Osteoblast (primary cell): Measurements from ENCODE around the gene SCAMP2. TPM values are rescaled to one million over a fixed set of nuclear protein-coding genes. Genes with fewer than 3 reads are reported as not detected.
A peak's percentile ranks its signal among the peaks of the same experiment; 100 is the strongest.

Experiments
- DNase-seq: peaks from one replicate; pipeline ENCODE4 v3.0.0; 2011; ENCODE audit warnings: low spot score, mixed read lengths; ENCODE audit not compliant: insufficient read length; ENCODE audit errors: missing footprints
- H2AFZ ChIP-seq: 2 replicates; pipeline ENCODE4 v1.6.0; 2011; ENCODE audit warnings: mild to moderate bottlenecking, low read length
- H3K27ac ChIP-seq: 2 replicates; pipeline ENCODE4 v1.5.1; 2011; ENCODE audit warnings: mild to moderate bottlenecking, low read depth, low read length, moderate library complexity
- H3K27me3 ChIP-seq: 2 replicates; pipeline ENCODE4 v1.6.0; 2012; ENCODE audit warnings: mild to moderate bottlenecking, control low read depth, inconsistent platforms, low read length, moderate library complexity; ENCODE audit not compliant: insufficient read depth
- H3K36me3 ChIP-seq: 2 replicates; pipeline ENCODE4 v1.5.1; 2011; ENCODE audit warnings: mild to moderate bottlenecking, low read length, control low read depth, moderate library complexity; ENCODE audit not compliant: insufficient read depth
- H3K4me1 ChIP-seq: 2 replicates; pipeline ENCODE4 v1.5.1; 2011; ENCODE audit warnings: mild to moderate bottlenecking, low read length, control low read depth, moderate library complexity; ENCODE audit not compliant: insufficient read depth
- H3K4me2 ChIP-seq: 2 replicates; pipeline ENCODE4 v1.6.0; 2011; ENCODE audit warnings: mild to moderate bottlenecking, low read length; ENCODE audit not compliant: insufficient read depth
- H3K4me3 ChIP-seq: fragments of 200-600 bp; sonication (generic); 3 replicates; pipeline ENCODE4 v1.5.1; 2012; ENCODE audit warnings: mild to moderate bottlenecking, low read length, inconsistent platforms; ENCODE audit not compliant: insufficient read depth
- H3K79me2 ChIP-seq: 2 replicates; pipeline ENCODE4 v1.6.0; 2012; ENCODE audit warnings: mild to moderate bottlenecking, low read length, control low read depth, inconsistent platforms; ENCODE audit not compliant: insufficient read depth
- H3K9me3 ChIP-seq: 2 replicates; pipeline ENCODE4 v1.5.1; 2011; ENCODE audit warnings: low read depth, low read length, control low read depth
- H4K20me1 ChIP-seq: 2 replicates; pipeline ENCODE4 v1.6.0; 2012; ENCODE audit warnings: mild to moderate bottlenecking, low read length, control low read depth; ENCODE audit not compliant: insufficient read depth
- total RNA-seq: library from RNA; depleted of rRNA; stranded (reverse); fragments of >200 nt; gene quantifications from 2 replicates; pipeline ENCODE4 v1.2.3, GENCODE V29; 2012
- TF ChIP-seq, protein P1 (sequence below): IDR thresholded peaks from 2 replicates; pipeline ENCODE4 v1.5.1; 2011; ENCODE audit warnings: mild to moderate bottlenecking, low read depth, low read length, moderate library complexity; ENCODE audit errors: extremely low read depth

The SCAMP2 gene
- total RNA-seq, 1 donor = 23.9 TPM

DNA sequence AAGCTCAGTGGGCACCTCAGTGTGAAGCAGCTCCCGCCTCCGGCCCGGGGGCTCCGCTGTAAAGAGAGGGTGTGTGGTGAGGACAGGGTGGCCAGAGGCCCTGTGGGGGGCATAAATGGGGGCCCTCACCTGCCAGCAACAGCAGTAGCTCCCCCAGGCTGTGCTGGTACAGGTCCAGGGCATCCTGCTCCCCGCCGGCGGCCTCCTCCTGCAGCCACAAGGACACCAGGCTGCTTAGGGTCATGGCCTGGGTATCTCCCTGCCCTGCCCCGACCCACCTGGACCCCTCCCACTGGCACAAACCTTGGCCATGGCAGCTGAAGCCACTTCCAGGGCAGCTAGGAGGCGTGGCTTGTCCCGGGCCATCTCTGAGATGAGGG lies 35.0 kb downstream of the SCAMP2 start:
- DNase-seq = peak; percentile 72
- peaks cover 3% of the 10 kb centered on the region for H3K36me3 ChIP-seq
- no peaks in the 10 kb centered on the region for H3K27me3 ChIP-seq
- no peak overlapping the region for H2AFZ ChIP-seq
- H3K9me3 ChIP-seq = no peaks in the 10 kb centered on the region
- H3K27ac ChIP-seq = no peak overlapping the region
- H3K79me2 ChIP-seq = peaks cover 9% of the 10 kb centered on the region
- peaks cover 14% of the 10 kb centered on the region for H4K20me1 ChIP-seq
- H3K4me2 ChIP-seq = no peak overlapping the region
- H3K4me3 ChIP-seq = no peak overlapping the region
- TF ChIP-seq, protein P1, sequence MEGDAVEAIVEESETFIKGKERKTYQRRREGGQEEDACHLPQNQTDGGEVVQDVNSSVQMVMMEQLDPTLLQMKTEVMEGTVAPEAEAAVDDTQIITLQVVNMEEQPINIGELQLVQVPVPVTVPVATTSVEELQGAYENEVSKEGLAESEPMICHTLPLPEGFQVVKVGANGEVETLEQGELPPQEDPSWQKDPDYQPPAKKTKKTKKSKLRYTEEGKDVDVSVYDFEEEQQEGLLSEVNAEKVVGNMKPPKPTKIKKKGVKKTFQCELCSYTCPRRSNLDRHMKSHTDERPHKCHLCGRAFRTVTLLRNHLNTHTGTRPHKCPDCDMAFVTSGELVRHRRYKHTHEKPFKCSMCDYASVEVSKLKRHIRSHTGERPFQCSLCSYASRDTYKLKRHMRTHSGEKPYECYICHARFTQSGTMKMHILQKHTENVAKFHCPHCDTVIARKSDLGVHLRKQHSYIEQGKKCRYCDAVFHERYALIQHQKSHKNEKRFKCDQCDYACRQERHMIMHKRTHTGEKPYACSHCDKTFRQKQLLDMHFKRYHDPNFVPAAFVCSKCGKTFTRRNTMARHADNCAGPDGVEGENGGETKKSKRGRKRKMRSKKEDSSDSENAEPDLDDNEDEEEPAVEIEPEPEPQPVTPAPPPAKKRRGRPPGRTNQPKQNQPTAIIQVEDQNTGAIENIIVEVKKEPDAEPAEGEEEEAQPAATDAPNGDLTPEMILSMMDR = no peak
- H3K4me1 ChIP-seq = peaks cover 8% of the 10 kb centered on the region

DNA sequence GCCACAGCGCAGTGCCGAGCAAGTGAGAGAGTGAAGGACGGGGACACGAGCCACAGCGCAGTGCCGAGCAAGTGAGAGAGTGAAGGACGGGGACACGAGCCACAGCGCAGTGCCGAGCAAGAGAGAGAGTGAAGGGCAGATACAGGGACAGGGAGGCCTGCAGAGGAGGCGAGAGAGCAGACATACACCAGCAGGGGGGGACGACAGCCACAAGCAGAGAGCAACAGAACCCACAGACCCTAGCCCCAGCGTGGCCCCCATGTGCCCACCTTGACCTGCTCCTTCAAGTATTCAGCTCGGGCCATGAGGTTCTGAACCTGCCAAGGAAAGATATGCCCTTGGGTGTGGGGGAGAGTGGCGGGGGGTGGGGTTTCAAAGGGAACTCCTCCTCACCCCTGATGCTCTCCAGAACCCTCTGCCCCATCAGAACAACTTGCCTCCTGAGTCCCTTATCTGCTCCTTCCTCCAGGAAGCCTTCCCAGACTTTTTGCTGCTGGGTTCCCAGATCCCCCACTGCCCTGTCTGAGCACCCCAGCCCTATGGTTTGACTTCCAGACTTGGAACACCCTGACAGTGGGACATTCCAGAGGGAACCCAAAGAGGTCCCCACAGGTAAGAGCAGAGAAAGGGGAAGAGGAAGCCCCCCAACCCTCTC lies 35.6 kb downstream of the SCAMP2 start:
- Histone ChIP-seq H2AFZ (no peak overlapping the region), H3K27ac (no peak overlapping the region), H3K4me2 (no peak overlapping the region), H3K79me2 (peaks cover 9% of the 10 kb centered on the region), H3K9me3 (no peaks in the 10 kb centered on the region), H3K4me1 (peaks cover 7% of the 10 kb centered on the region), H4K20me1 (peaks cover 14% of the 10 kb centered on the region), H3K36me3 (peaks cover 3% of the 10 kb centered on the region), H3K4me3 (no peak overlapping the region), H3K27me3 (no peaks in the 10 kb centered on the region)
- peak; percentile 29 for DNase-seq
- TF ChIP-seq, protein P1 = no peak

DNA sequence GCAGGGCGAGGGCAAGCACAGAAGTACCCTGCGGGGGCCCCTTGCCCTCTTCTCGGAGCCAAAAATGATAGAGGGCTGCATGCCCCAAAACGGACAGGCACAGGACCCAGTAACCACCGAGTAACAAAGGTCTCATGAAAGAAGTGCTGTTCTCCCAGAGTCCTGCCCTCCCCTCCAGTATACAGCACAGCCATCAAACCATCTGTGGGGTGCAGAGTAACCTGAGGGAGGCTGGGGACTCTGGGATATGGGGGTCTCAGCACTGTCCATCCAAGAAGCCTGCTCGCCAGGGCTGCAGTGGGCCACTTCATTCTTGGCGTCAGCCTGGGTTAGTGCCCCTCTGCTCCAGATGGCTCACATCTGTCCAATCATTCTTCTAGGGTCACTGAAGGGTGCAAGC lies 36.3 kb downstream of the SCAMP2 start:
- H4K20me1 ChIP-seq = peaks cover 9% of the 10 kb centered on the region
- peaks cover 3% of the 10 kb centered on the region for H3K36me3 ChIP-seq
- H3K9me3 ChIP-seq = no peaks in the 10 kb centered on the region
- no peak overlapping the region for H2AFZ ChIP-seq
- H3K4me3 ChIP-seq = no peak overlapping the region
- peak; percentile 51 for DNase-seq
- peaks cover 4% of the 10 kb centered on the region for H3K79me2 ChIP-seq
- no peaks in the 10 kb centered on the region for H3K27me3 ChIP-seq
- no peak overlapping the region for H3K27ac ChIP-seq
- no peak overlapping the region for H3K4me2 ChIP-seq
- TF ChIP-seq, protein P1 = no peak
- H3K4me1 ChIP-seq = peaks cover 2% of the 10 kb centered on the region

DNA sequence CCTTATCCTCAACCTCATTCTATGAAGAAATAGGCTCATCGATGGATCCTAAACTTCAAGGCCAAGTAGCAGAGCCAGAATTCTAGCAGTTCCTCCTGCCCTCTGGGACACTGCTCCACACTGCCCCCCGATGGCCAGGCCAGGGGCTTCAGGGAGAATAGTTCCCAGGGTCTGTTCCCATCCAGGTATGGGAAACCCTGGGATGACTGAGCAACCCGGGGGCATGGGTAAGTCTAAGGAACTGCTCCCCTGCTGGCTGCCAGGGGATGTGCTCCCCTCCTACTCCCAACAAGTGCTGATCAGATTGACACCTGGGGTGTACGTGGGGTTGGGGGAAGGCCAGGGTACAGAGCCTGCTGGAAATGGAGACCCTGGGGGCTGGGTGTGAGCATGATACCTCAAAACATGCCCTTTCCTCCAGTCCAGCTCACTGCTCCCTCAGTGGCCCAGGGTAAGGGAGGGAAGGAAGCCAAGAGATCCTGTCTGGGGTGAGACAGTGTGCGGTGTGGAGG lies 37.8 kb downstream of the SCAMP2 start:
- TF ChIP-seq, protein P1 = peak; percentile 86
- Histone ChIP-seq H2AFZ (no peak overlapping the region), H3K4me1 (no peaks in the 10 kb centered on the region), H3K36me3 (peaks cover 3% of the 10 kb centered on the region), H3K4me3 (no peak overlapping the region), H3K79me2 (no peaks in the 10 kb centered on the region), H3K4me2 (no peak overlapping the region), H3K27ac (no peak overlapping the region), H4K20me1 (peaks cover 5% of the 10 kb centered on the region), H3K27me3 (no peaks in the 10 kb centered on the region), H3K9me3 (no peaks in the 10 kb centered on the region)
- DNase-seq = peak; percentile 99
